NCI-H1436 (cell line): ENCODE measurements around the gene RGS3.

Source experiments
- DNase-seq: peaks from one replicate; lab custom pipeline; 2025; lab: John Stamatoyannopoulos, UW

The RGS3 gene

DNA sequence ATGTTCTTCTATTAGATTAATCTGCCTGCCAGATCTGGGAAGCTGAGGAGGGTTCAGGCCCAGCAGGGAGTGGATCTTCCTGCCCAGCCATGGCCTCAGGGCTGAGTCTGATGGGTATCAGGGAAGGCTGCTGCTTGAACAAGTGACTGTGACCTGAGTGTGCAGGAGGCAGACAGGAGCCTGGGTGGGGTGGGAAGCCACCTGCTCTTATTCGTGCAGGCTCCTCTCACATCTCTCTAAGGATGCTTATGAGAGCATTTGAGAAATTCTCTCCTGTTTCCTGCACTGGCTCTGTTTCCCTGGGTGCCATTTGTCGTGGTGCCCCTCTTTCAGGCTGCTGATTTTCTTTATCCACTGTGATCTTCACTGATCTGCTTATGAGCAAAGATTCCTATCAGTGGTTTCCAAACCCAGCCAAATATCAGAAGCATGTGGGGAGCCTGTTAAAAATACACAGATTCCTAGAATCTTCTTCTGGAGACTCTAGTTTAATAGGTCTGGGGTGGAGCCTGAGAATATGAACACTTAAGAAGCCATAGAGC, 2.1 kb downstream of the RGS3 start:
- DNase-seq: peak; percentile 10

GRCh38 chr9:113467183-113467582, 3.7 kb downstream of the RGS3 start:
- DNase-seq: no peak

DNA sequence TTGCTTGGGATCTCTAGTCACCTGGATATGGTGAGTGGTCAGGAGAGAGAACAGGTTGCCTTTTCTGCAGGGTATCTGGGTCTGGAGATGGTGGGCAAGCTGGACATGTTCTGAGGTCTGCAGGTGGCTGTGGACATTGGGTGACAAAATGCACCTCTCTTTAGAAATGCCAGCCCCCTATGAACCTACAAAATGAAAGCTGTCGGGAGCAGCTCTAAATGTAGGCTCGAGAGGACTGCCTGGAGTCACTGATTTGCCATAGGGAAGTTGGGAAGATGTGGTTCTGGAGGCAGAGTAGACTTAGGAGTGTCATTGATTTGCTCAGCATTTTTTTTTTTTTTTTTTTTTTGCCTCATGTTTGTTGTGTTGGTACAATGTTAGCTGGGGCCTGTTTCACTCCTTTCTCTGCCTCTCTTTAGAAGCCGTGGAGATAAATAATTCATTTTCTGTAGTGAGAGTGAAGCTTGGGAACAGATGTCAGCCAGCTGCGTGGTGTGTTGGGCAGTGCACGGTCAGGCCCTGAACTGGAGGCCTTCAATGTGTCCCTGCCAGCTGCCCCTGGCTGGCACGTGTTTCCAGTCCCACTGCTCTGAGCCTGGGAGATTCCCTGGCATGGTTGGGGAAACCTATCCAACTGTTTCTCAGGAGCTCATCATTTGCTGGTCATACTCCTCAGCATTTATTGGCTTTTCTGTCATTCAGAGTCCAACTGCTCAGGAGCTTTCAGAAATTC, 5.4 kb downstream of the RGS3 start:
- no peak for DNase-seq

- DNase-seq: no peak
These were observed 7.6 kb downstream of the RGS3 start for GRCh38 chr9:113471143-113471542.

DNA sequence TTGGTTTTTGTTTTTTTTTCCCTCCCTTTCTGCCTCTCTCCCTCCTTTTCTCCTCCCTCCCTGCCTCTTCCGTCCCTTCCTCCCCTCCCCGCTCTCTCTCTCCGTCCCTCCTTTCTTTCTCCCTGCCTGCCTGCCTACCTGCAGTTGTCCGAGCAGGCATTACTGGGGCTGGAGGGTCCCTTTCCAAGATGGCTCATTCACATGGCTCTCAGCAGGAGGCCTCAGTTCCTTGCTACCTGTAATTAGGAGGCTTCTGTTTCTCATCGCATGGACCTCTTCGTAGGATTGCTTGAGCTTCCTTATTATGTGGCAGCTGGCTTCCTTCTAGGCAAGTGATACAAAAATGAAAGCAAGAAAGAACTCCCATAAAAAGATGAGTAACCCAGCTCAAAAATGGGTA, 8.0 kb downstream of the RGS3 start:
- DNase-seq: no peak

GRCh38 chr9:113472199-113472598, 8.7 kb downstream of the RGS3 start:
- DNase-seq: no peak

GRCh38 chr9:113474360-113475028, 11.0 kb downstream of the RGS3 start:
- no peak for DNase-seq

DNA sequence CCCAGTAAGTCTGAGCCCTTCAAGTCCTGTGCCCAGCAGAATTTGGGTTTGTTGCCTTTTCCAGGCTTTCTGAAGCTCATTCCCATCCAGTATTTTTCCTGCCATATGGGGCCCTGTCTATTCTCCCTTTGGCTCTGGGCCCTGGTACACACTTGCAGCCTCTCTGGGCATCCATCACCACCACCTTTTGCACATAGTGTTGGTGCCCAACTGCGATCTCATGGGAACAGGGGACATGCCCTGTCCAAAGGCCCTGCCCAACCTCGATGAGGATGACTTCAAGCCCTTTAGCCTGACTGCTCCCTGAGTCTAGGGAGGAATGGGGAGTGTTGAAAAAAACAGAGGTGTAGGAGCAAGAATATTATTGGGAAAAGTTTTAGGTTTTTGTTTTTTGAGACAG, 11.5 kb downstream of the RGS3 start:
- DNase-seq: no peak

GRCh38 chr9:113475992-113476391, 12.5 kb downstream of the RGS3 start:
- DNase-seq: no peak

- DNase-seq: no peak
These were observed 13.0 kb downstream of the RGS3 start for GRCh38 chr9:113476511-113476916.

GRCh38 chr9:113477058-113477457, 13.5 kb downstream of the RGS3 start:
- DNase-seq: no peak

DNA sequence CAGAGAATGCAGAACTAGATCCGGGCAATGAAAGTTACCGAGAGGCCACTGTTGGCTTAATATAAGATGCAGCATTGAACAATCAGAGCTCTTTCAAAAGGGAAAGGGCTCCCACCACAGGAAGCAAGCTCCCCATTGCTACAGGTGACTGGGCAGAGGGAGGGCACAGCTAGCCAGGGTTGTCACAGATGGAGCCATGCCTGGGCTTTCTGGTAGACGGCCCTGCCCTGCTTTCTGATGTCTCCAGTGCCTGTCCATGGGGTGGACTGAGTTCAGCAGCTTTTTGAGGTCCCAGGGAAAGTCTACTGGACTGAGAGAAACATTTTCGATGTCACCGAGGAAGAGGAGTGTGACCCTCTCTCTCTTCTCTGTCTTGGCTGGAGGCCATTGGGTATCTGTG, 14.1 kb downstream of the RGS3 start:
- DNase-seq: no peak

DNA sequence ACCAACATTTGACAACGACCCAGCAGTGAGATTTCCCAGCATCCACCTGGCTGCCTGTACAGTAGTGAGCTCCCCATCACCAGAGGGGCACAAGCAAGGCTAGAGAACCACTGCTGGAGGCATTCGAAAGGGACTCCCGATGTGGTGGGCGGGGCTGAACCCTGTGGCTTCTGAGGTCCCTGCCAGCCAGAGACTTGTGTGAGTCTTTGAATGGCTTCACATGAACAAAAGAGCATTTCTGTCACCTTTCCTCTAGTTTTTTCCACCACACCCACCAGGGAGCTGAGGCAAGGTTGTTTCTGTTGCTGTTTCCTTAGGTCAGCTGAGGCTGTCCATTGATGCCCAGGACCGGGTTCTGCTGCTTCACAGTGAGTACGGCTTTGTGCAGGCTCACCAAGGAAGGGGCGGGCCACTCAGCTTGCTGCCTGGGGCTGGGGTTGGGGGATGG, 15.7 kb downstream of the RGS3 start:
- DNase-seq: no peak

GRCh38 chr9:113480612-113481011, 17.1 kb downstream of the RGS3 start:
- no peak for DNase-seq

DNA sequence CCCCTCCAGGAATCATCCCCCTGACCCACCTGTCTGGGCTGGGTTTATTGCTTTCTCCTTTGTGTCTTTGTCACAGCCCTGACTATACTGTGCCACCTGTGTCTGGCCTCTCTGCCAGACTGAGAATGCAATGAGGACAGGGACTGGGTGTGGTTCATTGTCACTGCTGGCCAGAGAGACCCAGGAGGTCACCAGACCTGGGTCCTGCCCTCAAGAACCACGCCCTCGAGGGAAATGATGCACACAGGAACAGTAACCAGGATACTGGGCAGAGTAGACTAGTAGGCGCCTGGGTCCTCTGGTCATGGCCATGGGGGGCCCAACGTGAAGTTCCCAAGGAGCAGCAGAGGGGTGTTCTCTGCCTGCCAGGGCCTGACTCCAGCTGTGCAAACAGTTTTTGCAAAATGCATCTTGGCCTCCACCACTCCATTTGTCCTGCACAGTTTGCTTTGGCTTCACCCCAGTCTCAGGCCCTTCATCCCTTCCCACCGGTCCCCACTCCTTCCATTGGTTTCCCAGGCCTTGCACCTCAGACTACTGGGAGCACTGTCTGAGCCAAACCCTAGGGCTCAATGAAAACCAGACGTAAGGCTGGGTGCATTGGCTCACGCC, 17.8 kb downstream of the RGS3 start:
- no peak for DNase-seq

DNA sequence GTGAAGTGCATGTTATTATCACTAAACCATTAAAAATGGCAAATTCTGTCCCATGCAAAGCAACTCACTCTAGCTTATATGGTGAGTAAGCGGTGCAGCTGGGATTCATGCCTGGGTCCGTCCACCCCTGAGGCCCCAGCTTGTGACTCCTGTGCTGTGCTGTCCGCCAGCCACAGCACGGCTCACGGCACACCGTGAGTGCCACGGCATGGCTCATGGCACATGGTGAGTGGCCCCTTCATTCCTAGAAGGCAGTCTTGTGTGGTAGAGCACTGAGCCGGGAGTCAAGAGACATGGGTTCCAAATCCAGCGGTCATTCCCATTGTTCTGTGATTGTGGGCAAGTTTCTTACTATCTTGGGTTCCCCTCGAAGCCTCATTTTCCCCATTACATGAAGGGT, 18.8 kb downstream of the RGS3 start:
- DNase-seq: no peak

DNA sequence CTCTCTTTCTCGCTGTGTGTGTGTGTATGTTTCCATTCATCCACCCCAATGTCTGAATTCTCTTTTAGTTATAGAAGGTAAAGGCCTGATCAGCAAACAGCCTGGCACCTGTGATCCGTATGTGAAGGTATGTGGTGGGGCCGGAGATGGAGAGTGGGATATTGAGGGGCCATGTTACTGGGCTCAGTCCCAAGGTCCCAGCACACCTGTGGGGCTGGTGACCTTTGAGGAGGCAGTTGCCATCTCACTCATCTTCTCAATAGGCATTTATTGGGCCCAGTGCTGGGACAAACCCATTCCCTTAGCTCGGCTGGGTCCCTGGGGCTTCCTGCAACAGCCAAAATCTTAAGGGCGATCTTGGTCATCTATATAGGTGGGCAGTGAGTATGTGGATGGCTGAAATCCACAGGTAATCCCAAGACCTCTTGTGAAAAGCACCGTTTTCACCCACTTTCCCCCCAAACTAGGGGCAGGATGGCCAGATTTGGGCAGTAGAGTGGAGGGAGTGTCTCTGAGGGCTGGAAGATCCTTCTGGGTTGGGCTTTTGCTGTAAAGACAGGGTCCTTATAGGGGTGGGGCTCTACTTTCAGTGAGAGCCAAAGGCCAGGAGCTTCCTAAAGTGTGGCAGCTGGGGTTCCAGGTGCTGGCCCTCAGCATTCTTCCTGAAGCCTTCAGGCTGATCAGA, 19.6 kb downstream of the RGS3 start:
- no peak for DNase-seq

DNA sequence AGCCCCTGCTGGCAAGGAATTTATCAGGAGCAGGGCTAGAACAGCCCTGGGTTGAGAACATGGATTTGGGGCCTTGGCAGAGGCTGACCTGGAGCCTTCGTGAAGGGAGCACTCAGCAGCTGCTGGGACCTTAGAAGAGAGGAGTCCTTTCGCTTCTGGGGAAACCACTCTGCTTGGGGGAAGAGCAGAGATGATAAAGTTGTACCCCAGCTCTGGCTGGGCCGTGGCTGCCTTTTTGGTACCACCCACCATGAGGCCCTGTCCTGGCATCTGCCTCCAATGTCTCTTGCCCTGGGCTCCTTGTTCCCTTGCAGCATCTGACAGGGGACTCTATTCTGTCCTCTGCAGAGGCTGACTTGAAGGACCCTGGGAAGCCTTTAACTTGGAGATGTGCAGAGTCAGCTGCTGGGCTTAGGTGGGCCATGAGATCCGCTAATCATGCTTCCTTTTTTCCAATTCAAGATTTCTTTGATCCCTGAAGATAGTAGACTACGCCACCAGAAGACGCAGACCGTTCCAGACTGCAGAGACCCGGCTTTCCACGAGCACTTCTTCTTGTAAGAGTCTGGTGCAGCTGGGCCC, 20.2 kb downstream of the RGS3 start:
- DNase-seq: no peak

DNA sequence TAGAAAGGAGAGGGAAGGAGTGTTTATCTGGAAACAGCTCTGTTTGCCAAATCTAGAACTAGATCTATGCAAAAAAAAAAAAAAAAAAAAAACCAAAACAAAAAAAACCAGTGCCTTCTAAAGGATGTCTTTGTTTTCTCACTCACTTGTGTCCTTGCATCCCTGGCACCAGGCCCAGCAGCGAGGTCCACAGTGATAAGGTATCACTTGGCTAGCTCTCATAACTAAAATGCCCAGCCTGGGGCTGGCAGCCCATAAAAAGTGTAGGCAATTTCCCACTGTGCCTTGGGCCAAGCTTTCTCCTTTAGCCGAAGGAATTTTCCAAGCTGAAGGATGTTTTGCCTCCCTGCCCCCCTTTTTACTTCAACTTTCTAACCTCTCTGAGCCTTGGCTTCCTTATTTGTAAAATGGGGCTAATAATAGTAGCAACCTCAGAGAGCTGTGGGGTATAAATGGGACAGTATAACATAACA, 20.8 kb downstream of the RGS3 start:
- DNase-seq: no peak

GRCh38 chr9:113485761-113486115, 22.2 kb downstream of the RGS3 start:
- DNase-seq: no peak

GRCh38 chr9:113486327-113486726, 22.8 kb downstream of the RGS3 start:
- no peak for DNase-seq

DNA sequence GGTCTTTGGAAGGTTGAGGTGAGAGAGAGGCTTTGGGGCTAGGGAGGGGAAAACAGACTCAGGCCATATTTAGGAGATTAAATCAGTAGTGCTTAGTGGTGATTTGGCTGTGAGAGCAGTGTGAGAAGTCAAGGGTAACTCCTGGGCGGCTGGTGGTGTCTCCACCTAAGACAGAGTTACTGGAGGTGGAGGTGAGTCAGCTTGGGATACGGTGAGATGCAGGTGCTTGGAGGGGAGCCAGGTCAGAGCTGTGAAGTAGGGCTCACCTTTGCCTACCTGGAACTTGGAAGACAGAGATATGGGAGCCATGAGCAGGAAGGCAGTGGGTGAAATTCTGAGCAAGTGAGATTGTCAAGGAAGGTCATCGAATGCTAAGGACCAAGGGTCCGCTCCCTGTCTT, 24.5 kb downstream of the RGS3 start:
- DNase-seq: no peak
